Mucosa of rectum (tissue), 2 donors: Measurements from ENCODE around the gene CD302.

Source experiments
- H3K27ac ChIP-seq, 2 donors: one replicate each; pipeline ENCODE4 v1.7.0; 2013; ENCODE audit warnings: inconsistent platforms in 2 of 2, low read depth in 2 of 2, low read length in 2 of 2
- H3K27me3 ChIP-seq, 2 donors: one replicate each; pipeline ENCODE4 v1.7.0; 2013; ENCODE audit warnings: low read length in 2 of 2; ENCODE audit not compliant: control insufficient read depth in 2 of 2, insufficient read depth in 2 of 2
- H3K36me3 ChIP-seq, 2 donors: one replicate each; pipeline ENCODE4 v1.7.0; 2013; ENCODE audit warnings: low read length in 2 of 2; ENCODE audit not compliant: control insufficient read depth in 2 of 2, insufficient read depth in 2 of 2
- H3K4me1 ChIP-seq, 2 donors: one replicate each; pipeline ENCODE4 v1.7.0; 2013; ENCODE audit warnings: low read length in 2 of 2, mild to moderate bottlenecking in 1 of 2; ENCODE audit not compliant: control insufficient read depth in 2 of 2, insufficient read depth in 2 of 2
- H3K4me3 ChIP-seq, 2 donors: one replicate each; pipeline ENCODE4 v1.7.0; 2013; ENCODE audit warnings: low read length in 2 of 2
- H3K9ac ChIP-seq, 2 donors: one replicate each; pipeline ENCODE4 v1.7.0; 2013; ENCODE audit warnings: low read length in 2 of 2, low read depth in 1 of 2, mild to moderate bottlenecking in 1 of 2
- H3K9me3 ChIP-seq, 2 donors: one replicate each; pipeline ENCODE4 v1.7.0; 2013; ENCODE audit warnings: low read length in 2 of 2; ENCODE audit not compliant: control insufficient read depth in 2 of 2
- donor health status: healthy.
- donor health status: Normal muscosa, but diverticular disease.

The CD302 gene

DNA sequence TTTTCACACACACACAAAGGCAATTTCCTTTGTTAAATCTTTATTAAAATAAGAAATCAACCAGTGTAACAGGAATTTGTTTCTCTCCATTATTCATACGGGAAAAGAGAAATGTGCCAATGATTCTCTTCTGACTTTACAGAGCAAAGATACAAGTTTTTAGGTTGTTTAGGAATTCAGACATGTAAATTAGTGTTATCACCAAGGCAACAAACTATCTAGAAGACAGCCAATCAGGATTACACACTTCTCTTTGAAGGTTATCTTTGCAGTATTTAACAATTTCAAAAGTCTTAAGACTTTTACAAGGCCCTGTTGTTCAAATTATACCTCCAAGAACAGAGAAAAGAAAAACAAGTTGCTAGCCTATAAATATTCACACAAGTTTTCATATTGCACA lies 14.5 kb downstream of the CD302 start:
- Histone ChIP-seq H3K4me3 (no peak overlapping the region), H3K27me3 (no peaks in the 10 kb centered on the region), H3K4me1 (peaks cover 4% of the 10 kb centered on the region in 2 donors), H3K27ac (no peak overlapping the region), H3K9ac (no peak overlapping the region), H3K9me3 (no peaks in the 10 kb centered on the region), H3K36me3 (no peaks in the 10 kb centered on the region)

GRCh38 chr2:159776321-159776720 lies 21.7 kb downstream of the CD302 start:
- H3K27me3 ChIP-seq: no peaks in the 10 kb centered on the region
- no peaks in the 10 kb centered on the region for H3K4me1 ChIP-seq
- H3K9ac ChIP-seq: no peak overlapping the region
- no peaks in the 10 kb centered on the region for H3K9me3 ChIP-seq
- H3K27ac ChIP-seq: no peak overlapping the region
- no peak overlapping the region for H3K4me3 ChIP-seq
- H3K36me3 ChIP-seq: peaks cover 0 to 5% of the 10 kb centered on the region in 2 donors

GRCh38 chr2:159775021-159775420 lies 23.0 kb downstream of the CD302 start:
- Histone ChIP-seq H3K9ac (no peak overlapping the region), H3K4me1 (no peaks in the 10 kb centered on the region), H3K36me3 (peaks cover 0 to 5% of the 10 kb centered on the region in 2 donors), H3K27ac (no peak overlapping the region), H3K9me3 (no peaks in the 10 kb centered on the region), H3K27me3 (no peaks in the 10 kb centered on the region), H3K4me3 (no peak overlapping the region)

- Histone ChIP-seq H3K27me3 (no peaks in the 10 kb centered on the region), H3K4me1 (no peaks in the 10 kb centered on the region), H3K36me3 (peaks cover 0 to 5% of the 10 kb centered on the region in 2 donors), H3K9ac (no peak overlapping the region), H3K9me3 (no peaks in the 10 kb centered on the region), H3K27ac (no peak overlapping the region), H3K4me3 (no peak overlapping the region)
Observed at GRCh38 chr2:159774370-159774990, 23.5 kb downstream of the CD302 start.

- no peaks in the 10 kb centered on the region for H3K4me1 ChIP-seq
- no peak overlapping the region for H3K27ac ChIP-seq
- no peak overlapping the region for H3K9ac ChIP-seq
- peaks cover 5% of the 10 kb centered on the region in 2 donors for H3K36me3 ChIP-seq
- no peak overlapping the region for H3K4me3 ChIP-seq
- H3K27me3 ChIP-seq: no peaks in the 10 kb centered on the region
- no peaks in the 10 kb centered on the region for H3K9me3 ChIP-seq
Observed at GRCh38 chr2:159773886-159774285, 24.1 kb downstream of the CD302 start.

DNA sequence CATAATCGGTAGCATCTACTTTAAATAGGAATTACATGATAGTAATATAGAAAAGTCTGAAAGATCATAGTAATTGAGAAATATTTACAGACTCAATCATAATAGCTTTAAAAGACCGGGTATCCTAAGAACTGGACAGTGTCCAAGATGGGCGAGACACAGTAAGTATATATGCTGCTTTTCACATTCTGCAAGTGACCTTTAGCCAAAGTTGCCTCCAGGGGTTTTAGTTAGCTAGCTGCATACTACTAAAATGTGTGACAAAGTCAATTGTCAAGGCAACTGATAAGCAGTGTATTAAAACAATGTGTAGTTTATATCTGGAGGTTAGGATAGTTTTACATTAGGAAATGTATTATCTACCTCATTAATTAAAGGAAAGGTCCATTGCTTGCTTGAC lies 24.6 kb downstream of the CD302 start:
- Histone ChIP-seq H3K27me3 (no peaks in the 10 kb centered on the region), H3K27ac (no peak overlapping the region), H3K4me1 (no peaks in the 10 kb centered on the region), H3K9me3 (no peaks in the 10 kb centered on the region), H3K4me3 (no peak overlapping the region), H3K36me3 (peaks cover 5 to 7% of the 10 kb centered on the region in 2 donors), H3K9ac (no peak overlapping the region)

DNA sequence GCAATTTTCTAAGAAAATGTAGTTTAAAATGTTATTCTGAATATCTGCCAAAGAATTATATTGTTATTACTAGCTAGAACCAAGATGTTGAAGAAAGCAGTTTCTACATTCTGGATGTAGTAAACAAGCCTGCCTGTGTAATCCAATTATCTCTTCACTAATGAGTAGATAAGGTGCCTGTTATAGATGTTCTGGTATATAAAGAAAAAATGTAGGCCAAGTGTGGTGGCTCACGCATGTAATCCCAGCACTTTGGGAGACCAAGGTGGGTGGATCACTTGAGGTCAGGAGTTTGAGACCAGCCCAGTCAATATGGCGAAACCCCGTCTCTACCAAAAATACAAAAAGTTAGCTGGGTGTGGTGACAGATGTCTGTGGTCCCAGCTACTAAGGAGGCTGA lies 28.9 kb downstream of the CD302 start:
- H3K27ac ChIP-seq: no peak overlapping the region
- H3K9ac ChIP-seq: no peak overlapping the region
- H3K4me3 ChIP-seq: no peak overlapping the region
- H3K27me3 ChIP-seq: no peaks in the 10 kb centered on the region
- peaks cover 12 to 25% of the 10 kb centered on the region in 2 donors for H3K36me3 ChIP-seq
- H3K9me3 ChIP-seq: no peaks in the 10 kb centered on the region
- H3K4me1 ChIP-seq: no peaks in the 10 kb centered on the region

DNA sequence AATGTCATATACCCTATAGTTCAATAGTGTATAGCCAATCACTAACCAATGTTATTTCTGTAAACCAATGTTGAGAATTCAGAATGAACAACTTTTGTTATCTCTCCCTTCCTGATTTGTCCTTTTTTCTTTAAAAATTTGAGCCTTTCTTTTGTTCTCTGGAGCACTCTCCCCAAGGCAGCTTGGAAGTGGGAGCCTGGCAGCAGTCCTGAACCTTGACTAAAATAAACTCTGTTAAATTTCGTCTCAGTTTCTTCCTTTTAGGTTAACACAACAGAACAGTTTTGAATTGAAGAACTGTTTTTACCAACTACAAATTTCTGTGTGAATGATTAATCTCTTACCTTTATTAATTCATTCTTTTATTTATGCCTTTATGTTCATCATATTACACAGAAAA lies 35.9 kb downstream of the CD302 start:
- Histone ChIP-seq H3K4me1 (no peaks in the 10 kb centered on the region), H3K9ac (no peak overlapping the region), H3K9me3 (no peaks in the 10 kb centered on the region), H3K36me3 (peaks cover 31 to 39% of the 10 kb centered on the region in 2 donors), H3K27ac (no peak overlapping the region), H3K27me3 (no peaks in the 10 kb centered on the region), H3K4me3 (no peak overlapping the region)

DNA sequence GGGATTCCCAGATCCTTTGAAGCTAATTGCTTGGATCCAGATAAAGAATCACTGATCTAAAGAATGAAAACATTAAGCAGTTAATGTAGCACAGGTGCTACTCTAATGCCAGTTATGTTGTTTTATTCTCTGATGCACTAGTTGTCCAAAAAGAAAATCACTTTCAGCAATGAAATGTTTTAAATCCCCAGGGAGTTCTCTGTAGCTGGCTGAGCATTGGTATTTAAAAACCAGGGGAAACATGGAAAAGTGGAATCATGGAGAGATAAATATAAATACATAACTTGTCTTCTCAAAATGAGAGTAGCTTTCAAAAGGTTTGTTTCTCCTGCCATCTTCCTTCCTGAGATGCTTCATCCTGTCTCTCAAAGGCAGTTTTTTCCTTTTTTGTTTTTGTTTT lies 37.7 kb downstream of the CD302 start:
- H3K36me3 ChIP-seq: peaks cover 25 to 32% of the 10 kb centered on the region in 2 donors
- H3K27ac ChIP-seq: no peak overlapping the region
- no peaks in the 10 kb centered on the region for H3K27me3 ChIP-seq
- H3K9ac ChIP-seq: no peak overlapping the region
- no peak overlapping the region for H3K4me3 ChIP-seq
- H3K4me1 ChIP-seq: no peaks in the 10 kb centered on the region
- H3K9me3 ChIP-seq: no peaks in the 10 kb centered on the region

GRCh38 chr2:159759577-159759976 lies 38.4 kb downstream of the CD302 start:
- Histone ChIP-seq H3K4me1 (no peaks in the 10 kb centered on the region), H3K9ac (no peak overlapping the region), H3K9me3 (no peaks in the 10 kb centered on the region), H3K27me3 (no peaks in the 10 kb centered on the region), H3K27ac (no peak overlapping the region), H3K36me3 (peaks cover 25 to 34% of the 10 kb centered on the region in 2 donors), H3K4me3 (no peak overlapping the region)

DNA sequence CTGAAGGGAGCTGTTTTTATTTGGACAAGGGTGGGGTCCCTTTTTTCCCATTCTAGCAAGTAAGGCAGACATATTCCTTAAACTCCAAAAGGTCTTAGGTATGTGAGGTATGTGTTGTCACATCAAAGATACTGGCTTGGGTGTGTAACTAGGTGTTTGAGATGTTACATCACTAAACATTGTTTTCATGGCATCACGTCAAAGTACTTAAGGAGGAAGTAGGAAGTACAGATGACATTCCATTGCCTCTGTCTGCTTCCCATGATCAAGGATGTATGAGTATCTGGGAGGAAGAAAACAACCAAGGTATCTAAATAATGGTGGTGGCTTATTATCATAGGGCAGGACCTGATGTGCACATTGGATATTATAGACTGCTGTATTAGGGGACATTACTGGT lies 39.3 kb downstream of the CD302 start:
- Histone ChIP-seq H3K27me3 (no peaks in the 10 kb centered on the region), H3K9ac (no peak overlapping the region), H3K4me1 (no peaks in the 10 kb centered on the region), H3K36me3 (peaks cover 27 to 40% of the 10 kb centered on the region in 2 donors), H3K27ac (no peak overlapping the region), H3K9me3 (no peaks in the 10 kb centered on the region), H3K4me3 (no peak overlapping the region)
